Spleen (tissue), 7 donors: Measurements from ENCODE around the gene SETX.

ENCODE experiments used
- CTCF ChIP-seq, 11 experiments: fragments of 200-600 bp in 7 of 11; fragments of 450-650 bp in 4 of 11; sonication (generic) in 4 of 11; IDR thresholded peaks in 8 of 11; conservative IDR thresholded peaks in 3 of 11; 1 replicate in 7 of 11; 2 replicates in 4 of 11; pipeline versions ENCODE4 v1.4.0 to v1.8.0; 2016 to 2021; ENCODE audit warnings: antibody characterized with exemption in 11 of 11, inconsistent platforms in 4 of 11, mild to moderate bottlenecking in 1 of 11
- POLR2A ChIP-seq, 3 donors: fragments of 450-650 bp; IDR thresholded peaks; one replicate each; pipeline ENCODE4 v1.5.1; 2017; ENCODE audit warnings: antibody characterized with exemption in 3 of 3, mild to moderate bottlenecking in 1 of 3
- POLR2AphosphoS5 ChIP-seq, 3 donors: sonication (generic); formaldehyde crosslinking; IDR thresholded peaks; one replicate each; pipeline ENCODE4 v1.5.1; 2017; ENCODE audit warnings: antibody characterized with exemption in 3 of 3
- donor health status: DM: no; HTN: no; CAD: no; lungs with moderate emphysema.
- donor health status: DM: no; HTN: no; CAD: no.
- donor health status: DM: no; HTN: no; CAD: no.

GRCh38 chr9:132245465-132245864 lies 109.3 kb downstream of the SETX start:
- no peak for TF ChIP-seq CTCF (IDR thresholded peaks at IDR 0.05 in 8 of 11, conservative IDR thresholded peaks at IDR 0.05 in 3 of 11)
- no peak for TF ChIP-seq POLR2A (IDR thresholded peaks at IDR 0.05)
- TF ChIP-seq POLR2AphosphoS5 (IDR thresholded peaks at IDR 0.05), result no peak
